ENCODE data around the gene MBD5. TPM values are rescaled to one million over a fixed set of nuclear protein-coding genes. Genes with fewer than 3 reads are reported as not detected.
"Not testable (repeated sequence)": the region's sequence is repeated elsewhere in the genome, so short reads cannot be mapped to it uniquely, and the experiment has no call there.

Gene MBD5
- total RNA-seq, 4 donors from 2014 or later: 40.3 to 77.0 (median 50.4) TPM

DNA sequence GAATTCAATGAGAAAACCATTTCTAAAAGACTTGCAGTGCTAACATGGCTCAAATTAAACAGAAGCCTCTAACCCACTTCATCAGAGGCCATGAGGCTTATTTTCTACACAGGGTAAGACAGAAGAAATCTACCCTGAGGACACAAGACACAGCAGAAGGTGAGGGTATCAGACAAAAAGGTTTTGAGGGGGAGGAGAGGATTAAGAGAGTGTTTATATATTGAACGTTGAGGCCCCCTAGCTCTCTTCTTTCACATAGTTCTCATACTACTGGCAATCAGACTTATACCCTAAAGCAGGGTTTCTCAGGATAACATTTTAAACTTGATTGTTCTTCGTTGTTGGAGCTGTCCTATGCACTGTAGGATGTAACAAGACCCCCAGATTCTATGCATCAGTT lies 21.8 kb upstream of the MBD5 start:
- no peaks in the 10 kb centered on the region for H3K9me3 ChIP-seq
- H3K27me3 ChIP-seq: no peaks in the 10 kb centered on the region
- peaks cover 0 to 17% (median 0%) of the 10 kb centered on the region in 3 donors for H3K4me1 ChIP-seq
- 30 to 60% methylated on average over 2 of the region's 2 CpGs for WGBS, 2 donors (ENCODE audit: low coverage in 1 of 2)
- TF ChIP-seq EP300 (IDR thresholded peaks at IDR 0.05): no peak
- TF ChIP-seq, protein P1, sequence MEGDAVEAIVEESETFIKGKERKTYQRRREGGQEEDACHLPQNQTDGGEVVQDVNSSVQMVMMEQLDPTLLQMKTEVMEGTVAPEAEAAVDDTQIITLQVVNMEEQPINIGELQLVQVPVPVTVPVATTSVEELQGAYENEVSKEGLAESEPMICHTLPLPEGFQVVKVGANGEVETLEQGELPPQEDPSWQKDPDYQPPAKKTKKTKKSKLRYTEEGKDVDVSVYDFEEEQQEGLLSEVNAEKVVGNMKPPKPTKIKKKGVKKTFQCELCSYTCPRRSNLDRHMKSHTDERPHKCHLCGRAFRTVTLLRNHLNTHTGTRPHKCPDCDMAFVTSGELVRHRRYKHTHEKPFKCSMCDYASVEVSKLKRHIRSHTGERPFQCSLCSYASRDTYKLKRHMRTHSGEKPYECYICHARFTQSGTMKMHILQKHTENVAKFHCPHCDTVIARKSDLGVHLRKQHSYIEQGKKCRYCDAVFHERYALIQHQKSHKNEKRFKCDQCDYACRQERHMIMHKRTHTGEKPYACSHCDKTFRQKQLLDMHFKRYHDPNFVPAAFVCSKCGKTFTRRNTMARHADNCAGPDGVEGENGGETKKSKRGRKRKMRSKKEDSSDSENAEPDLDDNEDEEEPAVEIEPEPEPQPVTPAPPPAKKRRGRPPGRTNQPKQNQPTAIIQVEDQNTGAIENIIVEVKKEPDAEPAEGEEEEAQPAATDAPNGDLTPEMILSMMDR (IDR thresholded peaks at IDR 0.05): no peak
- no peak for TF ChIP-seq POLR2A (IDR thresholded peaks at IDR 0.05)
- TF ChIP-seq POLR2AphosphoS5 (IDR thresholded peaks at IDR 0.05): no peak
- no peak overlapping the region for H3K27ac ChIP-seq
- H3K4me3 ChIP-seq: no peak overlapping the region
- peaks cover 0 to 12% of the 10 kb centered on the region in 2 donors for H3K36me3 ChIP-seq
- ATAC-seq: no peak

DNA sequence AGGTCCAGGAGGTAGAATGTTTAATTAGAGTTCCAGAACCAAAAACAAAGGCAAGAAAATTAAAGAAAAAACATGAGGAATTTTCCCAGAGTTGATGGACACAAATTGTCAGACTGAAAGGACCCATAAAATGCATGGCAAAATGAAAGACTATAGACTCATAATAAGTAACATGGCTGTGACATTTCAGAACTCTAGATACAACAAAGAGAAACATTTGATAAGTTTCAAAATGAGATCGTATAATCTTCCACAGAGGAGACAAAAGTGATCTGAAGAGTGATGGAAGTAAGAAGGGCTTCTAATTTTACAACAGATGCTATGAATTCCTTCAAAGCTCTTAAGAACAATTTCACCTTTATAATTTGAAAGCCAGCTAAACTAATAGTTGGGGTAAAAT lies 20.8 kb upstream of the MBD5 start:
- WGBS, 2 donors (ENCODE audit: low coverage in 1 of 2): 75 to 80% methylated on average over 1 of the region's 1 CpG
- TF ChIP-seq, protein P1 (IDR thresholded peaks at IDR 0.05): no peak
- TF ChIP-seq EP300 (IDR thresholded peaks at IDR 0.05): no peak
- H3K4me1 ChIP-seq: peaks cover 0 to 17% (median 0%) of the 10 kb centered on the region in 3 donors
- peaks cover 0 to 10% of the 10 kb centered on the region in 2 donors for H3K36me3 ChIP-seq
- H3K27me3 ChIP-seq: no peaks in the 10 kb centered on the region
- H3K27ac ChIP-seq: no peak overlapping the region
- H3K4me3 ChIP-seq: no peak overlapping the region
- ATAC-seq: no peak
- H3K9me3 ChIP-seq: no peaks in the 10 kb centered on the region

DNA sequence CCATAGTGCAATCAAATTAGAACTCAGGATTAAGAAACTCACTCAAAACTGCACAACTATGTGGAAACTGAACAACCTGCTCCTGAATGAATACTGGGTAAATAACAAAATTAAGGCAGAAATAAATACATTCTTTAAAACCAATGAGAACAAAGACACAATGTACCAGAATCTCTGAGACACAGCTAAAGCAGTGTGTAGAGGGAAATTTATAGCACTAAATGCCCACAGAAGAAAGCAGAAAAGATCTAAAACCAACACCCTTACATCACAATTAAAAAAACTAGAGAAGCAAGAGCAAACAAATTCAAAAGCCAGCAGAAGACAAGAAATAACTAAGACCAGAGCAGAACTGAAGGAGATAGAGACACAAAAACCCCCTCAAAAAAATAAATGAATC lies 18.5 kb upstream of the MBD5 start:
- not testable (repeated sequence) for H3K27ac ChIP-seq, H3K27me3 ChIP-seq, ATAC-seq, H3K9me3 ChIP-seq, H3K4me3 ChIP-seq, H3K36me3 ChIP-seq
- peaks cover 0 to 17% (median 0%) of the 10 kb centered on the region in 3 donors for H3K4me1 ChIP-seq

DNA sequence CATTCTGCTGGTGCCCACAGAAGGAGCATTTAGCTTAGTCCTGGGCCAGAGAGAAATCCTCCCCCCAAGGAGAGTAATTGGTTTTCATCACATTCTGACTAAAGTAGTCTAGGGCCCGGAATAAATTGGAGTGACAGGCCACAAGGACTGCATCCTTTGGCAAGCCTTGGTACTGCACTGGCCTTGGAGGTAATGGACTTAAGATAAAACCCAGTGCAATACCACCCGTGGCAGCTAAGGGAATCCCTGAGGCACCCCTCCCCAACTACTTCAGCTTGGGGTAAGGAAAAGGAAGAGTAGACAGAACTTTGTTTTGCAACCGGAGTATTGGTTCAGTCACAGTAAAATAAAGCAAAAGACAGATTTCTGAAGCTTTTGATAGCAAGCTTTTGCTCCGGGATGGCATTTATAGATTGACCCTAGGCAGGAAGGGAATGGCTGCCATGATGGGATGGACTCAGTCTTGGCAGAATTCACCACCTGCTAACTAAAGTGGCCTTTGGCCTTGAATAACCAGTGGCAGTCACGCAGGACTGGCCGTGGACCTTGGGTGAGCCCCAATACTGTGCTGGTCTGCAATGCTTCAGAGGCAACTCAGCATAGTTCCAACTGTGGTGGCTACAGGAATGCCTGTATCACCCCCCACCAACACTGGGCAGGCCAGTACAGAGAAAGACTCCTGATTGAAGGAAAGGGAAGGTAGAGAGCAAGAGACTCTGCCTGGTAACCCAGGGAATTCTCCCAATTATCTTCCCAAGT lies 14.5 kb upstream of the MBD5 start:
- ATAC-seq: no peak
- H3K4me1 ChIP-seq: no peaks in the 10 kb centered on the region
- no peaks in the 10 kb centered on the region for H3K36me3 ChIP-seq
- no peaks in the 10 kb centered on the region for H3K27me3 ChIP-seq
- H3K9me3 ChIP-seq: peaks cover 0 to 7% (median 0%) of the 10 kb centered on the region in 3 donors
- H3K4me3 ChIP-seq: no peak overlapping the region
- TF ChIP-seq, protein P1 (IDR thresholded peaks at IDR 0.05): no peak
- TF ChIP-seq EP300 (IDR thresholded peaks at IDR 0.05): no peak
- no peak for TF ChIP-seq POLR2A (IDR thresholded peaks at IDR 0.05)
- no peak for TF ChIP-seq POLR2AphosphoS5 (IDR thresholded peaks at IDR 0.05)
- no peak overlapping the region for H3K27ac ChIP-seq
- WGBS, 2 donors (ENCODE audit: low coverage in 1 of 2): 78 to 93% methylated on average over 3 to 4 of the region's 6 CpGs

DNA sequence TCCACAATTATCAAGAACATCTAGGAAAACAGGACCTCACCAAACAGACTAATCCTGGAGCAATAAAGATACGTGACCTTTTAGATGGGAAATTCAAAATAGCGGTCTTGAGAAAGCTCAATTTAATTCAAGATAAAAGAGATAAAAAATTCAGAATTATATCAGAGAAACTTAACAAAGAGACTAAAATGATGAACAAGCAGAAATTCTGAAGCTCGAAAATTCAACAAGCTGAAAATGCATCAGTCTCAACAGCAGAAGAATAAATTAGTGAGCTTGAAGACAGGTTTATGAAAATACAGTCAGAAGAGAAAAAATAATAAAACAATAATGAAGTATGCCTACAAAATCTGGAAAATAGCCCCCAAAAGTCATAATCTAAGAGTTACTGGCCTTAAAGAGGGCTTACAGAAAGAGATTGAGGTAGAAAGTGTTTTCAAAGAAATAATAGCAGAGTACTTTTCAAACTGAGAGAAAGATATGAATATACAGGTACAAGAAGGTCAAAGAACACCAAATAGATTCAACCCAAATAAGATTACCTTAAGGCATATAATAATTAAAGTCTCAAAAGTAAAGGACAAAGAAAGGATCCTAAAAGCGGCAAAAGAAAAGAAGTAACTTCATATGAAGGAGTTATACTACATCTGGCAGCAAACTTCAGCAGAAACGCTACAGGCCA lies 13.5 kb upstream of the MBD5 start:
- Histone ChIP-seq H3K36me3 (no peaks in the 10 kb centered on the region), H3K9me3 (peaks cover 0 to 7% (median 0%) of the 10 kb centered on the region in 3 donors), H3K4me3 (no peak overlapping the region), H3K27ac (no peak overlapping the region), H3K27me3 (no peaks in the 10 kb centered on the region), H3K4me1 (no peaks in the 10 kb centered on the region)
- 96 to 100% methylated on average over 2 to 5 of the region's 5 CpGs for WGBS, 2 donors (ENCODE audit: low coverage in 1 of 2)
- ATAC-seq: no peak
- TF ChIP-seq POLR2A (IDR thresholded peaks at IDR 0.05): no peak
- no peak for TF ChIP-seq POLR2AphosphoS5 (IDR thresholded peaks at IDR 0.05)
- no peak for TF ChIP-seq EP300 (IDR thresholded peaks at IDR 0.05)
- TF ChIP-seq, protein P1 (IDR thresholded peaks at IDR 0.05): no peak

DNA sequence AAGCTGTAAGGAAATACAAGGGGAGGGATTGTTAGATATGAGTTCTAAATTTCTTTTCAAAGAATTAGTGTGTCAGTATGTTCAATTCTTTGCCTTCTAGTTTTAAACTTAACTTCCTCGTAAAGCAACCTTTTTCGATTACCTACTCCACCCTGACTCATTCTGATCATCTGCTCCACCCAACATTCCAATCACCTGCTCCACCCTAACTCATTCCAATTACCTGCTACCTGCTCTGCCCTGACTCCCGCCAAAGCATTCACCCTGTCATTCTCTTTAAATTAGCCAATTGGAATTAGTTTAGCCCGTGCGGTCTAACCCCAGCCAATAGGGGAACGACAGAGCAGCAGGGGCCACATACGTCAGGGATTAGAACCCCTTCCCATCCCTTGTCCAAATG lies 12.5 kb upstream of the MBD5 start:
- H3K27me3 ChIP-seq, ATAC-seq, H3K36me3 ChIP-seq, H3K9me3 ChIP-seq, H3K4me3 ChIP-seq, H3K4me1 ChIP-seq, H3K27ac ChIP-seq: not testable (repeated sequence)
- 94 to 98% methylated on average over 5 to 7 of the region's 7 CpGs for WGBS, 2 donors (ENCODE audit: low coverage in 1 of 2)
